PC-3 (cell line): ENCODE data around the gene SLC45A3. TPM values are rescaled to one million over a fixed set of nuclear protein-coding genes. Genes with fewer than 3 reads are reported as not detected.

ENCODE experiments used
- ATAC-seq: fragments of 200-7000 bp; cut with Tn5 transposase; 2 replicates; pipeline ENCODE4 v1.9.1; 2020; ENCODE audit warnings: mild to moderate bottlenecking, moderate library complexity
- BruUV-seq: library from RNA; stranded (reverse); fragments of 400-500 nt; replicated peaks from 2 replicates; lab custom pipeline; 2021; lab: Mats Ljungman, UMichigan
- CTCF ChIA-PET: fragments of 300-600 bp; sonication (Branson Sonifier 250); formaldehyde crosslinking; loops from one replicate; lab custom pipeline; 2022; ENCODE audit warnings: antibody characterized with exemption; lab: Charles Lee
- POLR2A ChIA-PET: fragments of 300-600 bp; sonication (Branson Sonifier 250); formaldehyde crosslinking; loops from one replicate; lab custom pipeline; 2022; ENCODE audit warnings: antibody characterized with exemption; ENCODE audit not compliant: unreplicated experiment; lab: Charles Lee
- DNase-seq: peaks from one replicate; pipeline ENCODE4 v3.0.0-alpha.2; 2015
- H2AFZ ChIP-seq: fragments of 300-600 bp; sonication (generic); 2 replicates; pipeline ENCODE4 v1.6.0; 2016; ENCODE audit warnings: antibody characterized with exemption, low read length
- H3F3A ChIP-seq: fragments of 300-600 bp; sonication (generic); one replicate; pipeline ENCODE4 v1.6.0; 2017; ENCODE audit warnings: antibody characterized with exemption, low read length, control low read depth, mild to moderate bottlenecking; ENCODE audit not compliant: unreplicated experiment
- H3K27ac ChIP-seq: fragments of 300-600 bp; sonication (generic); 2 replicates; pipeline ENCODE4 v1.5.1; 2016; ENCODE audit warnings: mild to moderate bottlenecking, low read length
- H3K27me3 ChIP-seq: fragments of 300-600 bp; sonication (generic); 2 replicates; pipeline ENCODE4 v1.6.1; 2016; ENCODE audit warnings: low read length, mixed read lengths
- H3K36me3 ChIP-seq: fragments of 300-600 bp; sonication (generic); 2 replicates; pipeline ENCODE4 v1.6.1; 2016; ENCODE audit warnings: low read depth, mixed run types, low read length, mixed read lengths
- H3K4me1 ChIP-seq: fragments of 300-600 bp; sonication (generic); 2 replicates; pipeline ENCODE4 v1.5.1; 2016; ENCODE audit warnings: low read length; ENCODE audit not compliant: insufficient read depth
- H3K4me2 ChIP-seq: fragments of 300-600 bp; sonication (generic); 2 replicates; pipeline ENCODE4 v1.6.0; 2016; ENCODE audit warnings: low read length
- H3K4me3 ChIP-seq: fragments of 300-600 bp; sonication (generic); 2 replicates; pipeline ENCODE4 v1.5.1; 2016; ENCODE audit warnings: mild to moderate bottlenecking, low read length, mixed read lengths
- H3K79me2 ChIP-seq: fragments of 300-600 bp; sonication (generic); 2 replicates; pipeline ENCODE4 v1.6.1; 2017; ENCODE audit warnings: low read length, mixed read lengths
- H3K9ac ChIP-seq: fragments of 300-600 bp; sonication (generic); 2 replicates; pipeline ENCODE4 v1.6.0; 2016; ENCODE audit warnings: mild to moderate bottlenecking, low read length
- H3K9me2 ChIP-seq: fragments of 300-600 bp; sonication (generic); replicated peaks from 2 replicates; pipeline ENCODE4 v1.6.1; 2016; ENCODE audit warnings: mixed run types, low read length, mixed read lengths
- H3K9me3 ChIP-seq: fragments of 300-600 bp; sonication (generic); 2 replicates; pipeline ENCODE4 v1.6.1; 2016; ENCODE audit warnings: low read length, mixed read lengths
- H4K20me1 ChIP-seq: fragments of 300-600 bp; sonication (generic); 2 replicates; pipeline ENCODE4 v1.6.1; 2016; ENCODE audit warnings: low read length, mixed read lengths
- EZH2 ChIP-seq: fragments of 300-600 bp; sonication (generic); IDR thresholded peaks from one replicate; pipeline ENCODE4 v1.6.1; 2017; ENCODE audit warnings: antibody characterized with exemption, mild to moderate bottlenecking, low read length; ENCODE audit not compliant: unreplicated experiment
- EZH2phosphoT487 ChIP-seq: fragments of 300-600 bp; sonication (generic); IDR thresholded peaks from 2 replicates; pipeline ENCODE4 v1.6.1; 2018; ENCODE audit warnings: mild to moderate bottlenecking, antibody characterized with exemption, low read length, borderline replicate concordance
- intact Hi-C: fragments of 100-400 bp; cut with micrococcal nuclease; formaldehyde crosslinking; loops from 2 replicates; pipeline ENCODE4 v1.9.0; 2023
- total RNA-seq: library from RNA; depleted of rRNA; stranded (reverse); fragments of >200 nt; gene quantifications from 2 replicates; pipeline ENCODE4 v1.2.3, GENCODE V29; 2014
- TF ChIP-seq, protein P1 (sequence below): fragments of 300-600 bp; sonication (generic); conservative IDR thresholded peaks from 2 replicates; pipeline ENCODE4 v1.5.1; 2017; ENCODE audit warnings: antibody characterized with exemption, low read depth, mild to moderate bottlenecking, low read length

SLC45A3 gene
- total RNA-seq, 1 experiment from 2014 or later, result 33.2 TPM

DNA sequence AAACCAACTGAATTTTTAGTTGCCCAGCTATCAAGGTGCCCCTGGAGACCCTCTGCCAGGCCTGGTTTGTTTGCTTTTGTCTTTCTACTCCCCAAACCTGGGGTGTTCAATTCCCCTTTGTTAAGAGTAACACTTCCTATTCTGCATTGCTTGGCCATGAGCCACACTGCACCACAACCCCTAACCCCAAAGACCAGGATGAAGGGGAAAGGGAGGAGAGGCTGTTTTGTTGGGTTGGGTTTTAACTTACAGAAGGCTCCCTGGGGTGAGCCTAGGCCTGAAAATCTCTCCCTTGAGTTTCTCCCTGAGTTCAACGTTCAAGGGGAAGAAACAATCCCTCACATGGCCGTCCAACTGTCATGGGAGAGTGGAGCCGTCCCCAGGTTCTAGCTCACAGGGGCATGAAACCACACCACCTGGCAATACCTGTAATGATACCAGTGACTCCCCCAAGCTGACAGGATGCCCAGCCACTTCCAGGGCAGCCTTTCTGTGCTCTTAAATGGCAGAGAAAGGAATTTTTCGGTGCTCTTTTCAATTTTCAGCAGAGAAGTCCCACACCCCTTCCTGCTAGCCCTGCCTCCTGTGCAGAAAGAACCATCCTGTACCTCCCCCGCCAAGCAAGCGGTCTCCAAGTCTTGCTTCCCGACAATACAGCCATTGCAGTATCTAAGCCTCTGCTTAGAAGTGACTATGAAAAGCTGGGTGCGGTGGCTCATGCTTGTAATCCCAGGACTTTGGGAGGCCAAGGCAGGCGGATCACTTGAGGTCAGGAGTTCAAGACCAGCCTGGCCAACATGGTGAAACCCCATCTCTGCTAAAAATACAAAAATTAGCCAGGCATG lies 14.9 kb downstream of the SLC45A3 start:
- ATAC-seq (no peak), DNase-seq (no peak)
- Histone ChIP-seq H3K9ac (peak overlapping the region; percentile 55), H3K36me3 (peaks cover 4% of the 10 kb centered on the region; the same call in 1 of the 2 replicates), H3K27me3 (no peaks in the 10 kb centered on the region), H3K79me2 (peaks cover 56% of the 10 kb centered on the region), H3F3A (no peaks in the 10 kb centered on the region), H3K4me2 (peak overlapping the region; percentile 75), H3K9me3 (no peaks in the 10 kb centered on the region), H2AFZ (peak overlapping the region; percentile 76; the same call in 1 of the 2 replicates), H3K4me3 (peak overlapping the region; percentile 45), H3K27ac (peak overlapping the region; percentile 82), H3K4me1 (peaks cover 66% of the 10 kb centered on the region), H4K20me1 (no peaks in the 10 kb centered on the region), H3K9me2 (no peaks in the 10 kb centered on the region)
- no peak for TF ChIP-seq EZH2
- no peak for TF ChIP-seq EZH2phosphoT487
- TF ChIP-seq, protein P1, sequence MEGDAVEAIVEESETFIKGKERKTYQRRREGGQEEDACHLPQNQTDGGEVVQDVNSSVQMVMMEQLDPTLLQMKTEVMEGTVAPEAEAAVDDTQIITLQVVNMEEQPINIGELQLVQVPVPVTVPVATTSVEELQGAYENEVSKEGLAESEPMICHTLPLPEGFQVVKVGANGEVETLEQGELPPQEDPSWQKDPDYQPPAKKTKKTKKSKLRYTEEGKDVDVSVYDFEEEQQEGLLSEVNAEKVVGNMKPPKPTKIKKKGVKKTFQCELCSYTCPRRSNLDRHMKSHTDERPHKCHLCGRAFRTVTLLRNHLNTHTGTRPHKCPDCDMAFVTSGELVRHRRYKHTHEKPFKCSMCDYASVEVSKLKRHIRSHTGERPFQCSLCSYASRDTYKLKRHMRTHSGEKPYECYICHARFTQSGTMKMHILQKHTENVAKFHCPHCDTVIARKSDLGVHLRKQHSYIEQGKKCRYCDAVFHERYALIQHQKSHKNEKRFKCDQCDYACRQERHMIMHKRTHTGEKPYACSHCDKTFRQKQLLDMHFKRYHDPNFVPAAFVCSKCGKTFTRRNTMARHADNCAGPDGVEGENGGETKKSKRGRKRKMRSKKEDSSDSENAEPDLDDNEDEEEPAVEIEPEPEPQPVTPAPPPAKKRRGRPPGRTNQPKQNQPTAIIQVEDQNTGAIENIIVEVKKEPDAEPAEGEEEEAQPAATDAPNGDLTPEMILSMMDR, result no peak
- ChIA-PET CTCF (interaction anchor here (0.9 kb wide), 1 partner anchor 46 kb away, joined by 3 read pairs; no protein-coding TSS in a partner anchor), POLR2A (interaction anchor here (0.7 kb wide), 1 partner anchor 146 kb away, joined by 4 read pairs; no protein-coding TSS in a partner anchor)
- BruUV-seq, result TSS peak; percentile 69
- intact Hi-C loops, result loop anchor here (2.0 kb wide), 1 partner anchor 15 kb away; the partner anchor contains the start of gene SLC45A3

- DNase-seq, result peak; percentile 91
- Histone ChIP-seq H3K27ac (peak overlapping the region; percentile 82), H3K79me2 (peaks cover 47% of the 10 kb centered on the region), H3K9me2 (no peaks in the 10 kb centered on the region), H4K20me1 (no peaks in the 10 kb centered on the region), H3K4me1 (peaks cover 57% of the 10 kb centered on the region), H3K36me3 (peaks cover 4% of the 10 kb centered on the region; the same call in 1 of the 2 replicates), H3K9ac (peak overlapping the region; percentile 55), H3F3A (no peaks in the 10 kb centered on the region), H3K9me3 (no peaks in the 10 kb centered on the region), H3K4me2 (peak overlapping the region; percentile 75), H2AFZ (peak overlapping the region; percentile 76), H3K27me3 (no peaks in the 10 kb centered on the region), H3K4me3 (peak overlapping the region; percentile 45)
- BruUV-seq, result no TSS peak
- peak; percentile 82 for ATAC-seq
- POLR2A ChIA-PET, result interaction anchor here (0.5 to 0.7 kb wide), 3 partner anchors 44 to 308 kb away, joined by 4 to 13 read pairs (median 7); no protein-coding TSS in a partner anchor
- CTCF ChIA-PET, result interaction anchor here (0.9 kb wide), 1 partner anchor 47 kb away, joined by 3 read pairs; no protein-coding TSS in a partner anchor
- intact Hi-C loops, result loop anchor here (2.0 kb wide), 1 partner anchor 16 kb away; the partner anchor contains the start of gene SLC45A3
- TF ChIP-seq EZH2phosphoT487 (no peak), EZH2 (no peak)
- TF ChIP-seq, protein P1, result no peak
Measured at GRCh38 chr1:205664399-205665017, 15.8 kb downstream of the SLC45A3 start.
